GM18868 (cell line): ENCODE measurements around the gene DTL.

Experiments used
- ATAC-seq: cut with Tn5 transposase; IDR thresholded peaks from one replicate; pipeline ENCODE4 v1.9.1; 2021; ENCODE audit warnings: mild to moderate bottlenecking, moderate library complexity; ENCODE audit not compliant: unreplicated experiment

Gene DTL

DNA sequence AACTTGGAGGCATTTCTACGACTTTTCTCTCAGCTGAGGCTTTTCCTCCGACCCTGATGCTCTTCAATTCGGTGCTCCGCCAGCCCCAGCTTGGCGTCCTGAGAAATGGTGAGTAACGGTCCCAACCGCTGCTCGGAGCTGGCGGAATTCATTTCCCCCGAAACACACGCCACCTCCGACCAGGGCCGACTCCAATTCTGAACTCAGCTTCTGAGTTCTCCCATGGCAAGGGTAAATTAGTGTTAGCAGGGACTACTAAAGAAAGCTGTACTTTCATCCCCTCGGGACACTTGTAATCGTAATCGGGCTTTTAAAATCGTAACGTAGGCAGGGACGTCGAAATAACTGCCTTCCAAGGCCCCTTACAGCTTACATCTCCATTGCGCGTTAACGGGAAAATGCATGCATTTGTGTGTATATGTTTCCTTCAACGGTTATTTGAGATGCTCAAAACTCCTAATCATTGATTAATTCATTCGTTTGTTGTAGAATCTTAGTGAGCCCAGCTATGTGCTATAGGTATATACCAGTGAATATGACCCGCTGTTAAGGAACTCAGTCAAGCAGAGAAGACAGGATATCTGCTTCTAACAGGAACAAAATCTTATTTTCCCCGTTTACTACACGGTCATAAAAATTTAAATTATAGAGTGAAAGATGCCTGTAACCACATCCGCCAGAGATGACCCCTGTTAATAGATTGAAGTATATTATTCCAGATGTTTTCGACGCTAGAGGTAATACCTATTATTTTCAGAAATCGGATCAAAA, 472 bp downstream of the DTL start:
- peak; percentile 13 for ATAC-seq

DNA sequence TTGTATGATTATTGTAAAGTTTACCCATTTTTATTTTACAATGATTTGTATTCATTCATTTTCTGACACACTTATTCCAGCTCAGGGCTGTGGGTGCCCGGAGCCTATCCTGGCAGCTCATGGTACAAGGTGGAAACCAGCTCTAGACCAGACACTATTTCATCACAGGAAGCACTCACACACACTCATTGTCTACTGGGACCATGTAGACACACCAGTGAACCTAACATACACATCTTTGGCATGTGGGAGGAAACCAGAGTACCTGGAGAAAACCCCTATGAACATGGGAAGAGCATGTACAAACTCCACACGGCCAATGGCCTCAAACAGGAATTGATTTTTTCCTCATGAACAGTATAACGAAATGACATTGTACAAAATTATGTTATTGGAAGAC, 2.4 kb downstream of the DTL start:
- ATAC-seq: no peak

DNA sequence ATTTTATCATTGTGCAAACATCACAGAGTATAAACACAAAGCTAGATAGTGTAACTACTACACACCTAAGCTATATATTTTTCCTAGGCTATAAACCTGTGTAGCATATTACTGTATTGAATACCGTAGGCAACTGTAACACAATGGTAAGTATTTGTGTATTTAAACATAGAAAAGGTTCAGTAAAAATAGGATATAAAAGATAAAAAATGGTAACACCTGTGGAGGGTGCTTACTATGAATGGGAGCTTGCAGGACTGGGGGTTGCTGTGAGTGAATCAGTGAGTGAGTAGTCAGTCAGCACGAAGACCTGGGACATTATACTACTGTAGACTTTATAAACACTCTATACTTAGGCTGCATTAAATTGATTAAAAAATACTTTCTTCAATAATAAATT, 4.1 kb downstream of the DTL start:
- ATAC-seq: no peak

DNA sequence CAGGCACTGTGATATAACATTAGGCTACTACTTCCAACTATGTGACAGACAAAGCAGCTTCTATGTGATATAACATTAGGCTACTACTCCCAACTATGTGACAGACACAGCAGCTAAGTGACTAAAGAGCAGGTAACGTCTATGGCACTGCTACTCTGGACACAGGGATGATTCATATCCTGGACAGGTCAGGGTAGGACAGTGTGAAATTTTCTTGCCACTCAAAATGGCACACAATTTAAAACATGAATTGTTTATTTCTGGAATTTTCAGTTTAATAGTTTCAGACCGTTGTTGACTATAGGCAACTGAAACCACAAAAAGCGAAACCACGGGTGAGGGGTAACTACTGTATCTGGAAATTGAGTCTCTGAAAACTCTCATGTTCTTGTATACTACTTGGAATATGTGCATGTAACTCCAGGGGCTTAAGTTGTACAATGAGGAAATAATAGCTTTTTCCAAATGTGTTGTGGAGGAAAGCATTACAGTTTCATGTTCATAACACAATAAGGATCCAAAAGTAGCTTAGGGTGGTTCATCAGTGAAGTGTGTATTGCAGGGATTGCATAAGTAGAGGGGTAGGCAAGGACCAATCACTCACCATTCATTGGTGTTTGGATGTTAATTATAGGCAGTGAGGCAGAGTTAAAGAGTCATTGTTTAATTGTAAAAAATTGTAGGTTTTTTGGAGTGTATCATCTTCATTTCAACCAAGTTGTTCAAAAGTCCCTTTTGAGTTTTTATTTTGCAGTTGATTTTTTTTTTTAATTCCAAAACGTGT, 5.3 kb downstream of the DTL start:
- ATAC-seq: no peak

DNA sequence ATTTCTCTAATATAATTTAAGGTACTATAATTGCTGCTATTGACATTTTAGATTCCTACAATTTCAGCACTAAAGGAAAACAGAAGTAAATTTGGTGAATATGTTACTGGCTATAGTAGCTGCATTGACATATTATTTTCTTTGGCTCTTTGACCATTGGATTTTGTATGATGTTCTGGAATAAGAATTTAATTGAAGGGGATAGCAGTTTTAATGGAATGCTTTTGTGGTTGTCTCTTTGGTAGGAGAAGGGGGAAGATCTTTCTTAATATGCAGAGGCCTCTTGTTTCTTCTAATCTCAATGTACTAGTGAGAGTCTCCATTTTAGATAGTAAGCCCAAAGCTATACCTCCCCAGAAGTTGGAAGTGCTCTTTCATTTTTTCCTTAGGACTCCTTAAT, 6.9 kb downstream of the DTL start:
- no peak for ATAC-seq

DNA sequence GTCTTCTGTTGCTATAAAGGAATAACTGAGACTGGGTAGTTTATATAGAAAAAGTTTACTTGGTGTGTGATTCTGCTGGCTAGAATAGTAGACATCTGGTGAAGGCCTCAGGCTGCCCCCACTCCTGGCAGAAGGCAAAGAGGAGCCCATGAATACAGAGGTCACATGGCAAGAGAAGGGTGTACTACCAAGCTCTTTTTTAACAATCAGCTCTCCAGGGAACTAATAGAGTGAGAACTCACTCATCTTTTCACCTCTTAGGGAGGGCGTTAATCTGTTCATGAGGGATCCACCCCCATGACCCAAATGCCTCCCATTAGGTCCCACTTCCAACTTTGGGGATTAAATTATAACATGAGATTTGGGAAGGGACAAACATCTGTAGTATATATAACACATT, 9.3 kb downstream of the DTL start:
- ATAC-seq: no peak

DNA sequence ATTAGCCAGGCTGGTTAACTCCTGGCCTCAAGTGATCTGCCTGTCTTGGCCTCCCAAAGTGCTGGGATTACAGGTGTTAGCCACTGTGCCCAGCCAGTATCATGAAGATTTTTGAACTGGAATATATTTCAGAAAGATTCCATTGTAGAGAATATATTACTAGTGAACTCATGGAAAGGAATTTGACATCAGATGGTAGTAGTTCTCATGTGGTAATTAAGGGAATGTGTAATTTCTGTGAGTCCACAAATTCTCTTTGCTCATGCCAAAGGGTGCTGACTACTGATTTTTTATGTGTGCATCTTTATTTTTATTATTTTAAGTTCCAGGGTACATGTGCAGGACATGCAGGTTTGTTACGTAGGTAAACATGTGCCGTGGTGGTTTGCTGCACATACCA, 10.4 kb downstream of the DTL start:
- no peak for ATAC-seq

DNA sequence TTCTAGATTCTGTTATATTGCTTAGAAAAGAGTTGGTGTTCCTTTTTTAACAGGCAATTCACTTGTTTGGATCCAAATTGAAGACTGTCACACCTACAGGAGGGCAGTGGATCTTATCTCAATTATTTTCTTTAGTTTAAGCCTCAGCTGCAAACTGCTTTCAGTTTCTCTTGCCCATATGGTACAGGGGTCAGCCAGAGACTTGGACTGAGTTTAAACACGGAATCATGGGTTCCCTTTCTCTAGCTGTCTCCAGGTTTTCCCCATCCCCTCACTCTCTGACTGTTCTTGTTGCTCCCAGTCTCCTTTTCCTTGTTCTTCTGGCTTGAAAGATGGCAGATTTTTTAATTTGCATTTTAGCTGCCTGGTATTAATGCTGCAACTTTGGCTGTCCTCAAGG, 18.4 kb downstream of the DTL start:
- no peak for ATAC-seq

DNA sequence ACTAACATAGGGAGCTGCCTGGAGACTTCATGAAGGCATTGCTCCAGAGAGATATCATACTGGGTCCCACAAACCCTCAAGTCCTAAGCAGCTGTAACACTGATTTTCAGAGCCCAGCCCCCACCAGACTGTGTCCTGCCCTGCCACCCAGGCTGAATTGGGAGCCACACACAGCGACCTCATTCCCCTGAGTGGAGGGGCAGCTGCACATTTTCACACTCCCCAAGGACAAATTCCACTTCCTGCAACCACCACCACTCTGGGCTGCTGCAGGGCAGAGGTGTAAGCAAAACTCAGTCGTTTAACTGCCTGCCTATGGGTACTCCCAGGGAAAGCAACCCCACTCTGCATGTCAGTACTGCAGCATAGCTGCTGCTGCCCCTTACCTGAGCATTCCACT, 19.8 kb downstream of the DTL start:
- ATAC-seq: no peak

DNA sequence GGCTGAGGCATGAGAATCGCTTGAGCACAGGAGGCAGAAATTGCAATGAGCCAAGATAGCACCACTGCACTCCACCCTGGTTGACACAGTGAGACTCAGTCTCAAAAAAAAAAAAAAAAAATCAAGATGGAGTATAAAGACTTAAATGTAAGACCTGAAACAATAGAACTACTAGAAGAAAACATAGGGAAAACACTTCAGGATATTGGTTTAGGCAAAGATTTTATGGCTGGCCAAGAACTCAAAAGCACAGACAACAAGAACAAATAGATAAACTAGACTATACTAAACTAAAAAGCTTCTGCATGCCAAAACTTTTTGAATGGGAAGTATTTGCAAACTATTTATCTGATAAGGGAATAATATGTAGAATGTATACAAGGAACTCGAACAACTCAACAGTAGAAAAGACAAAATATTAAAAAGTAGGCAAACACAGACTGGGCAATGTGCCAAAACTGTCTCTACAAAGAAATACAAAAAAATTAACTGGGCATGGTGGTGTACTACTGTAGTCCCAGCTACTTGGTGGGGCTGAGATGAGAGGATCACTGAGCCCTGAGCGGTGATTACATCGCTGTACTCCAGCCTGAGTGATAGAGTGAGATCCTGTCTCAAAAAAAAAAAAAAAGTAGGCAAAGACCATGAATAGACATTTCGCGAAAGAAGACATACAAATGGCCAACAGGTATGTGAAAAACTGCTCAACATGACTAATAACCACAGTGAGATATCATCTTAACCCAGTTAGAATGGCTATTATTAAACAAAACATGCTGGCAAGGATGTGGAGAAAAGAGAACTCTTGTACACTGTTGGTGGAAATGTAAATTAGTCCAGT, 25.3 kb downstream of the DTL start:
- no peak for ATAC-seq

DNA sequence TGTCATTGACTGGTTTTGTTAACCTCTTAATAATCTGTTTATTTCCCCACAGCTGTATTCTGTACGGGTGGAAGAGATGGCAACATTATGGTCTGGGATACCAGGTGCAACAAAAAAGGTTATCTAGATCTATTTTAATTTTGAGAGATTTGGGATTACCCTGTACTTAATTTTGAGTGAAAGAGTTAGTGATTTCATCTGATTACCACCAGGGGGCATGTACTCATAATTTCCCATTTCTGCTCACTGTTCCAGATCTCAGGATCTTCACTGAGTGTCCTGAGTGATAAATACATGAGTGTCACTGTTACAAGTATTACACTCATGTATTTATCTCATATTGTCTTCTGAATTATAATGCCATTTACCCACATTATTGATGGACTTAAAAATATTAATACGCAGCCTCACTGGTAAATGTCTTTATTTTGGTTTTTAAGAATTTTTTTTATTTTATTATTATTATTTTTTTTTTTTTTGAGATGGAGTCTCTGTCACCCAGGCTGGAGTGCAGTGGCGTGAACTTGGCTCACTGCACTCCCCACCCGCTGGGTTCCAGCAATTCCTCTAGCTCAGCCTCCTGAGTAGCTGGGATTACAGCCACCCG, 27.4 kb downstream of the DTL start:
- ATAC-seq: no peak

DNA sequence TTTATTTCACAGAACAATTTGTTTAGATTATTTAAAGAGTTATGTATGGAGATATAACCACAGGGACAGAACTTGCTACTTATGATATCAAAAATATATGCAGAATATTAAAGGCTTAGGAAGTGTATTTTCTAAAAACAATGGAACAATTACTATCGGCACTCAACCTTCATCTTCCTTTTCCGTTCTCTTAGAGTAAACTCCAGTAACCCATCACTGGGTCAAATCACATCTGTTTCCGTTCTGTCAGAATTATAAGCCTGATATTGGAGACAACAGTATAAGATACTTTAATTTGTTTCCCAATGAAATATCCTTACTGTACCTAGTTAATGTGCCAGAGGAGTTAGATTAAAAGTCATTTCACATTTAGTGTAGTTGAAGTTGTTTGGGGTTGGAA, 32.2 kb downstream of the DTL start:
- no peak for ATAC-seq

DNA sequence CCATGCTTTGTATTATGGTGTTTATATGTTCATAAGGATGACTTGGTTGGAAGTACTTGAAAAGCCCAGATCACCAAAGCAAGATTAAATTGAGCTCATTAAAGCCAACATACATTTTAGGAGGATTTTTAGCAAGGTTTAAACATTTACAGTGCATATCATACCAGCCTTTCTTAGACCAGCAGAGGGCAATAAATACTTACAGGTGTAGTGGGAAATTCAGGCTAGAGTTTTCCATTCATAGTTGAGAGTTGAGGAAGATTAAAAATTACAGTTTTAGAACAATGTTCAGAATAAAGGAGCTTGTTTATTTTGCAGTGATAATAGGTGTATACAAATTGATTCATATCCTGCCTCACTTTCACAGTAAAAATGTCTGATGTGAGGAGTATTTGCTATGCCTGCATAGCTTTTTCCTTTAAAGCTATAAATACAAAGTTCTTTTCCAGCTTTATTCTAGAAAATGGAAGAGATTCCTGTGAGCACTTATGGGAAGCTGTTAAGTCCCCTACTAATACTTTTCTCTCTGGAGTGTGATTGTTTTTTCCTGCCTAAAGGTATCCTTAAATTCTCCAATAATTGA, 35.3 kb downstream of the DTL start:
- ATAC-seq: no peak

DNA sequence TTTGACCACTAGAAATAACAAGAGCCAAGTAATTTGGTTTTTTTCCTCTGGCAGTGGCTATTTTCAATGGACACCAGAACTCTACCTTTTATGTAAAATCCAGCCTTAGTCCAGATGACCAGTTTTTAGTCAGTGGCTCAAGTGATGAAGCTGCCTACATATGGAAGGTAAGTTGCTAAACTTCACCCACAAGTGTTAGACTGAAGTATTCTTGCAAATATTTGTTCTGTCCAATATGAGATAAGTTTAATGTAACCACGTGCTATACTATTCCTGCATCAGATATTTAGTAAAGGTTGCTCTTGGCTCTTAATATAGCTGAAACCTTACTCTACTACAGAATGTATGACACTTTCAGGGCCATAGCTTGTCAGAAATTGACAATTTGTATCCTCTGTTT, 36.5 kb downstream of the DTL start:
- no peak for ATAC-seq

DNA sequence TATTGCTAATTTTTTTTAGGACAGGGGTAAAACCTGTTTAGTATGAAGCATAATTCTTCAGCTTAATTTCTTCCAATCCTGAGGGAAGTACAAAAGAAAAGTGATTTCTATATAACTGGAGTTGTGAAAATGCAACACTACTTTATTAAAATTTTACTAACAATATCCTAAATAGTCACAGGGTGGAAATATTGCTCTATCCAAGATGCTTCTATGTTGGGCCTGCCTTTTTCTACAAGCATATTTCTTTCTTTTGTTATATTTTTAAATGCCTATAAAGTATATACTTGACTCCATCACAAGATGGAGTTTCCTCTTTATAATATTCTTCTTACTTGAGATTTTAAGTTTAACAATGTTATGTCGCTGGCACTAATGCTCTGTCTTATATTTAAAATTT, 37.9 kb downstream of the DTL start:
- no peak for ATAC-seq

DNA sequence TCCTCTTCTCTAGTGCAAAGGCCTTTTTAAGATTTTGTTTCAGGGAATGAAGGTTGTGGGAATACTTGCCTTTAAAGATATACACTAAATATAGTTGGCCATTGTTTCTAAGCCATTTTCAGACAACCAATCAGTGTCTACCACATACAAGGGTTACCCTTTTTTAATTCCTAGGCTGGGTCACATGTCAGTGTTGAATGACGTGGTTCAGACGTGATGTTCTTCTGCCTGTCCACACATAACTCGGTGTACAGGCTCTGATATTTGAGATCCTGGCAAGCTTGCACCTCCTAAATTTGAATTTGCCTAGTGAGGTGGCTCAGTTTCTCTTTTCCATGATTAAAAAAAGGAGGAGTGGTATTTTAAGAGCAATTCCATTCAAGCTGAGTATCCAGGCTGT, 38.8 kb downstream of the DTL start:
- no peak for ATAC-seq

DNA sequence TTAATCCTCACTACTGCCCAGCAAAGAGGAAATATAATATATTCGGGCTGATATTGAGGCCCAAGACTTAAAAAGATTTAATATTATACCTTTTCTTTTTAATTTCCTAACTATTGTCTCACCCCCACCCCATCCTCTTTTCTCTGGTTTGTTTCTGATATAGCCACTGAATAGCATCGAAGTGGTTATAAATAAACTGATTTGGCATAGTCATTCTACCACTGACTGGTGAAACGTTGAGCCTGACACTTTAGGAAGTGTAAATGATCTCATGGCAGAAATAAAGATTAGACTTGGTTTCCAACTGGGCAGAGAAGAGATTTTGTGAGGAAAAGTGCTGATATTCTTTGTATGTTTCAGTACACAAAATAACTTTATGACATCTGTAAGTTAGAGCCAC, 39.3 kb downstream of the DTL start:
- ATAC-seq: no peak

DNA sequence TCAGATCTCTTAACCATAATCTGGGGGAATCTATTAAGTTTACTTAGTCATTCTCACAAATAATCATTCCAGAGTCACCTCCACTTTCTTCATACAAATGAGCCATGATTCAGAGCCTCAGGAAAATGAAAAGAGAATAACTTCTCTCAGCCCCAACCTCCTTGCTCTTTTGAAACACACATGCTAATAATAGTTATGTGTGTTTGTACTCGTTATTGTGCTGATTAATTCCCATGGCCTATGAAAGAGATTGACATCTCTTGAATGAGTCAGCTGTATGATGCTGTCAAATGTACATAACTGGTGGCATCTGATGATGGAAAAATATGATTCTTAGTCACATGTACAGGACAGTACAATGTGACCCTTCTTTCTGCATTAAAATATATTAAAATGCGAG, 41.5 kb downstream of the DTL start:
- ATAC-seq: no peak

DNA sequence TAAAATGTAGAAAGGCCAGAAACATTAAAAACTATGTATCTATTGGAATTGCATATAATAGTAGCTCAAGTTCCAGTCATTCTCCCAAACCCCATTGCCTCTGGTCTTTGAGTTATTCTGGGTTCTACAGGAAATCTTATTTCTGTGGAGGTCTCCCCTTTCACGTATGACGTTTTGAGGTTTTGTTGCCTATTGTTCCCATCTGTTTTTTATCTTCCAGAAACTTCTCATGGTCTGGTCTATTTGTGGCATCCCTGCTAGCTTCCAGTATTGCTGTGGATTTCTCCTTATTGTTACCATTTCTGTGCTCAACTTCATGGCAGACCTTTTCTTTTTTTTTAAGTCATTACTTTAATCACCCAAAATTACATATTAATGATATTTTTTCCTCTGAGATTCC, 43.3 kb downstream of the DTL start:
- no peak for ATAC-seq

DNA sequence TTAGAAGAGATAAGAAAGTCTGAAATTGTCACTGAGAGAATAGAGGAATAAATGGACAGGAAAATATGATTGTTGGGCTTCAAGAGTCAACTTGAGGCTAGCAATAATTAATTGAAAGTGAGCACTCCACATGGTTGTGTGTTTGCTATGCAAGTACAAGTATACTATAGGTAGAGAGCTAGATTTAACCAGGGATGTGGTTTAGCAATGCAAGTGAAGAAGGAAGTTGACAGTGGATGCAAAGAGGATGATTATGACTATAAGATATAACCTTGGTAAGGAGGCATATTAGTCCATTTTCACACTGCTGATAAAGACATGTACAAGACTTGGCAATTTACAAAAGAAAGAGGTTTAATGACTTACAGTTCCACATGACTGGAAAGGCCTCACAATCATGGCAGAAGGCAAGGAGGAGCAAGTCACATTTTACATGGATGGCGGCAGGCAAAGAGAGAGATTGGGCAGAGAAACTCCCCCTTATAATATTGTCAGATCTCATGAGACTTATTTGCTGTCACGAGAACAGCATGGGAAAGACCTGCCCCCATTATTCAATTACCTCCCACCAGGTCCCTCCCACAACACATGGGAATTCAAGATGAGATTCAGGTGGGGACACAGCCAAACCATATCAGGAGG, 47.3 kb downstream of the DTL start:
- no peak for ATAC-seq
